Breast epithelium (tissue), 3 donors: ENCODE data around the gene ATXN10.

ENCODE experiments used
- CTCF ChIP-seq, 3 donors: fragments of 450-650 bp; IDR thresholded peaks; one replicate each; pipeline ENCODE4 v1.5.1; 2016 to 2017; ENCODE audit warnings: antibody characterized with exemption in 3 of 3, mild to moderate bottlenecking in 3 of 3, moderate library complexity in 3 of 3
- POLR2A ChIP-seq: fragments of 450-650 bp; IDR thresholded peaks from one replicate; pipeline ENCODE4 v1.6.1; 2016; ENCODE audit warnings: antibody characterized with exemption, mild to moderate bottlenecking, moderate library complexity
- POLR2AphosphoS5 ChIP-seq, 3 donors: sonication (generic); formaldehyde crosslinking; IDR thresholded peaks; one replicate each; pipeline ENCODE4 v1.6.1; 2017; ENCODE audit warnings: antibody characterized with exemption in 3 of 3

- TF ChIP-seq CTCF (IDR thresholded peaks at IDR 0.05) (no peak), POLR2A (no peak), POLR2AphosphoS5 (IDR thresholded peaks at IDR 0.05) (no peak)
These were observed 72.8 kb downstream of the ATXN10 start for GRCh38 chr22:45744442-45744841.
